Glutamatergic neuron (in vitro differentiated cells): Measurements from ENCODE around the gene BAHD1. TPM values are rescaled to one million over a fixed set of nuclear protein-coding genes. Genes with fewer than 3 reads are reported as not detected.

Experiments
- DNase-seq: peaks from one replicate; pipeline ENCODE4 v3.0.0; 2022
- H3K27ac Mint-ChIP-seq: one replicate; pipeline ENCODE4 v1.8.0; 2020; ENCODE audit warnings: mild to moderate bottlenecking, mixed read lengths, inconsistent platforms; ENCODE audit not compliant: unreplicated experiment
- H3K27me3 Mint-ChIP-seq: one replicate; pipeline ENCODE4 v1.8.0; 2020; ENCODE audit warnings: mild to moderate bottlenecking, moderate library complexity, mixed read lengths, inconsistent platforms; ENCODE audit not compliant: unreplicated experiment
- H3K36me3 Mint-ChIP-seq: one replicate; pipeline ENCODE4 v1.8.0; 2020; ENCODE audit warnings: mild to moderate bottlenecking, mixed read lengths, inconsistent platforms; ENCODE audit not compliant: unreplicated experiment
- H3K4me1 Mint-ChIP-seq: one replicate; pipeline ENCODE4 v1.8.0; 2020; ENCODE audit warnings: mild to moderate bottlenecking, low read depth, mixed read lengths, inconsistent platforms; ENCODE audit not compliant: unreplicated experiment
- H3K4me3 Mint-ChIP-seq: one replicate; pipeline ENCODE4 v1.8.0; 2020; ENCODE audit warnings: mild to moderate bottlenecking, mixed read lengths, inconsistent platforms; ENCODE audit not compliant: unreplicated experiment
- H3K9me3 Mint-ChIP-seq: one replicate; pipeline ENCODE4 v1.8.0; 2020; ENCODE audit warnings: mild to moderate bottlenecking, moderate library complexity, mixed read lengths, inconsistent platforms; ENCODE audit not compliant: unreplicated experiment
- total RNA-seq: library from RNA; stranded (reverse); fragmentation: NEBNext Ultra II Directional; extraction: Animal tissue kit (Norgen Biotek cat#: 25700); gene quantifications from one replicate; pipeline ENCODE4 v1.2.1, GENCODE V29; 2021; ENCODE audit not compliant: unreplicated experiment
- TF ChIP-seq, protein P1 (sequence below): fragments of 200-600 bp; sonication (generic); IDR thresholded peaks from one replicate; pipeline ENCODE4 v1.5.0; 2021; ENCODE audit not compliant: partially characterized antibody, unreplicated experiment

BAHD1 gene
- total RNA-seq, 1 donor from 2014 or later, result 29.9 TPM

DNA sequence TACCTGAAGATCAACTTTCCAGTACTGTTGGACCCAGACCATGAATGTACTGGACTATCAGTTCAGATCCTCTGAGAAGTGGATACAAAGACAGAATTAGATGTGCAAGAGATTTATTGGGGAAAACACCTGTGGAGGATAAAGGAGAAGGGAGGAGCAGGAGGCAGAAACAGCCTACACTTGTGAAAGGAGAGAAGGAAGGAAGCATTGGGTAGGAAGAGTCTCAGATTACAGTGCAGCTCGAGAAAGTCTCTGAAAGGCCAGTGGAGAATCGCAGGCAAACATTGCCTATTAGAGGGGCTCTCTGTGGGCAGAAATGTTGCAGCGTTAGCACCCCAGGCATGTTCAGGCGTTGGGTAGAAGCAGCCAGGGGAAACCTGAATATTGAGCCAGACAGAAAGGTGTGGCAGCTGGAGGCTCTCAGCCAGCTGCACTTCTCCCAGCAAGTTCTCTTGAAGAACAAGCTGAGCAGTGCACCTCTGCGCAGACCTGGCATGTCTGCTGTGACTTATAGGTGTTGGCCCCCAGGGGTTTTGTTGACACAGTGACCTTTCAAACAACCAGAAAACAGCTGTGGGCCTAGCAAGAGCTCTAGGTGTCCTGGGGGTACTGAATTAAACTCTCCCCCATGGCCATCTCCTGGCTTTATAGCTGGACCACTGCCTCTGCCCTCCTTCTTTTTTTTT is 37.0 kb downstream of the BAHD1 start:
- Mint-ChIP-seq H3K9me3 (peaks cover 3% of the 10 kb centered on the region), H3K27me3 (peaks cover 7% of the 10 kb centered on the region), H3K4me1 (no peaks in the 10 kb centered on the region), H3K4me3 (no peak overlapping the region), H3K36me3 (no peaks in the 10 kb centered on the region), H3K27ac (no peak overlapping the region)
- DNase-seq, result no peak
- TF ChIP-seq, protein P1, sequence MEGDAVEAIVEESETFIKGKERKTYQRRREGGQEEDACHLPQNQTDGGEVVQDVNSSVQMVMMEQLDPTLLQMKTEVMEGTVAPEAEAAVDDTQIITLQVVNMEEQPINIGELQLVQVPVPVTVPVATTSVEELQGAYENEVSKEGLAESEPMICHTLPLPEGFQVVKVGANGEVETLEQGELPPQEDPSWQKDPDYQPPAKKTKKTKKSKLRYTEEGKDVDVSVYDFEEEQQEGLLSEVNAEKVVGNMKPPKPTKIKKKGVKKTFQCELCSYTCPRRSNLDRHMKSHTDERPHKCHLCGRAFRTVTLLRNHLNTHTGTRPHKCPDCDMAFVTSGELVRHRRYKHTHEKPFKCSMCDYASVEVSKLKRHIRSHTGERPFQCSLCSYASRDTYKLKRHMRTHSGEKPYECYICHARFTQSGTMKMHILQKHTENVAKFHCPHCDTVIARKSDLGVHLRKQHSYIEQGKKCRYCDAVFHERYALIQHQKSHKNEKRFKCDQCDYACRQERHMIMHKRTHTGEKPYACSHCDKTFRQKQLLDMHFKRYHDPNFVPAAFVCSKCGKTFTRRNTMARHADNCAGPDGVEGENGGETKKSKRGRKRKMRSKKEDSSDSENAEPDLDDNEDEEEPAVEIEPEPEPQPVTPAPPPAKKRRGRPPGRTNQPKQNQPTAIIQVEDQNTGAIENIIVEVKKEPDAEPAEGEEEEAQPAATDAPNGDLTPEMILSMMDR, result no peak

DNA sequence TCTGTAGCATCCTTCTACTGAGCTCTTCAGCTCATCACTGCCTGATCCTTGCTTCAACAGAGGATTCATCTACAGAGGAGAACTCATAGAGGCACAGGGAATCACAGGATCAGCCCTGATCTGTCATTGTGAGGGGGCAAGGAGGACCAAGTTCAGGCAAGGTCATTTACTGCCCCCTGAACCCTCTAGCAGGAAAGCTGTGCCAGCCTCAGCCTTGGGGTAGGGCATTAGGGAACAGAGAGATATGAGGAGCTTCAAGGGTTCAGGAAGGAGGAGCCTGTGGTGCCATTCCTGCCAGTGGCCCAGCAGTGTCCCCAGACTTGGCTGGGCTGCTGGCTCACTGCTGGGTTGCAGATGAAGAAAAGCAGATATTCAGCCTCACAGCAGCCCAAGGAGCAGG is 38.3 kb downstream of the BAHD1 start:
- Mint-ChIP-seq H3K4me3 (no peak overlapping the region), H3K36me3 (no peaks in the 10 kb centered on the region), H3K27me3 (peaks cover 6% of the 10 kb centered on the region), H3K4me1 (no peaks in the 10 kb centered on the region), H3K27ac (no peak overlapping the region), H3K9me3 (peaks cover 3% of the 10 kb centered on the region)
- no peak for DNase-seq
- TF ChIP-seq, protein P1, result no peak

DNA sequence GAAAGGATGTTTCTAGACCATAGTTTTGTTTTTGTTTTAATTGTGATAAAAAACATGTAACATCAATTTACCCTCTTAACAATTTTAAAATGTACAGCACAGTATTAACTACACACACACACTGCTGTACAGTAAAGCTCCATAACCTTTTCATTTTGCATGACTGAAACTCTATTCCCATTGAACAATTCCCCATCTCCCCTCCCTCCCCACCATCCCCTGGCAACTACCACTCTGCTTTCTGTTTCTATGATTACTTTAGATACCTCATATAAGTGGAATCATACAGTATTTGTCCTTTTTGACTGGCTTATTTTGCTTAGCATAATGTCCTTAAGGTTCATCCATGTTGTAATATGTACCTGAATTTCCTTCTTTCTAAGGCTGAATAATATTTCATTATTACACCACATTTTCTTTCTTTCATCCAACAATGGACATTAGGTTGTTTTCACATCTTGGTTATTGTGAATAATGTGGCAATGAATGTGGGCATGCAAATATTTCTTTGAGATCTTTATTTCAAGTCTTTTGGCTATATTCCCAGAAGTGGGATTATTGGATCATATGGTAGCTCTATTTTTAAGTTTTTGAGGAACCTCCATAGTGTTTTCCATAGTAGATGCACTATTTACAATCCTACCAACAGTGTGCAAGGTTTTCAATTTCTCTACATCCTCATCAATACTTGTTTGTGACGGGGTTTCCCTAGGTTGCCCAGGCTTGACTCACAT is 40.8 kb downstream of the BAHD1 start:
- Mint-ChIP-seq H3K27ac (no peak overlapping the region), H3K36me3 (no peaks in the 10 kb centered on the region), H3K9me3 (peaks cover 3% of the 10 kb centered on the region), H3K4me3 (no peak overlapping the region), H3K27me3 (peaks cover 6% of the 10 kb centered on the region), H3K4me1 (no peaks in the 10 kb centered on the region)
- DNase-seq, result no peak
- TF ChIP-seq, protein P1, result no peak

DNA sequence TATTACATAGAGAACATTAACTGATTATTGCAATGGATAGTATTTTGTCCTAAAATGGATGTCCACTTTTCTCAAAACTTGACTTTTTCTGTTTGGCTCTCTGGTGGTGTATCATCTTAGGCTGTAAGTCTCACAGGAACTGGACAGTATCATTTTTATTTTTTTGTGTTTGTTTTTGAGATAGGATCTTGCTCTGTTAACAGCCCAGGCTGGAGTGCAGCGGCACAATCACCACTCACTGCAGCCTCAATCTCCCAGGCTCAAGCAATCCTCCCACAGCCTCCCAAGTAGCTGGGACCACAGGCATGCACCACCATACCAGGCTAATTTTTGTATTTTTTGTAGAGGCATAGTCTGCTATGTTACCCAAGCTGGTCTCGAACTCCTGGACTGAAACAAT is 43.2 kb downstream of the BAHD1 start:
- TF ChIP-seq, protein P1, result no peak
- Mint-ChIP-seq H3K4me1 (no peaks in the 10 kb centered on the region), H3K4me3 (no peak overlapping the region), H3K36me3 (no peaks in the 10 kb centered on the region), H3K9me3 (peaks cover 2% of the 10 kb centered on the region), H3K27me3 (peaks cover 3% of the 10 kb centered on the region), H3K27ac (no peak overlapping the region)
- DNase-seq, result no peak
